GM10248 (cell line): ENCODE measurements around the gene TMPRSS12.
A peak's percentile ranks its signal among the peaks of the same experiment; 100 is the strongest.
"Not testable (repeated sequence)": the region's sequence is repeated elsewhere in the genome, so short reads cannot be mapped to it uniquely, and the experiment has no call there.

Experiments used
- CTCF ChIA-PET: fragments of 300-600 bp; sonication (Branson Sonifier 250); formaldehyde crosslinking; extraction: SDS; loops from one replicate; lab custom pipeline; 2021; ENCODE audit warnings: antibody characterized with exemption; lab: Yijun Ruan, JAX
- POLR2A ChIA-PET: fragments of 350-650 bp; sonication (Branson Sonifier 250); formaldehyde crosslinking; extraction: SDS; loops from one replicate; lab custom pipeline; 2020; ENCODE audit warnings: antibody characterized with exemption; lab: Yijun Ruan, JAX
- DNase-seq: peaks from one replicate; pipeline ENCODE4 v3.0.0; 2012; ENCODE audit errors: extremely low spot score
- CTCF ChIP-seq: IDR thresholded peaks from 2 replicates; pipeline ENCODE4 v1.5.1; 2012; ENCODE audit warnings: mild to moderate bottlenecking, low read depth; ENCODE audit errors: extremely low read depth, missing control alignments, control extremely low read depth

TMPRSS12 gene

DNA sequence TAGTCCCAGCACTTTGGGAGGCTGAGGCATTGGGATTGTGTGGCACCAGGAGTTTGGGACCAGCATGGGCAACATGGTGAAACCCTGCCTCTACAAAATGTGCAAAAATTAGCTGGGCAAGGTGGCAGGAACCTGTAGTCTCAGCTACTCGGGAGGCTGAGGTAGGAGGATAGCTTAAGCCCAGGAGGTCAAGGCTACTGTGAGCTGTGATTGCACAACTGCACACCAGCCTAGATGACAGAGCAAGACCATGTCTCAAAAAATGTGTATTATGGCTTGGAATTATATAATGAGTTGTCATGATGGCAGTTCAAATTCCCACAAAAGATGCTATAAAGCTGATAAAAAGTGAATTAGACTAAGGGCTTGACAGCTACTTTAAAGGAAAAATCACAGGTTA lies 20.6 kb upstream of the TMPRSS12 start:
- no peak for DNase-seq
- CTCF ChIA-PET: interaction anchor here (0.8 to 1.0 kb wide), 2 partner anchors 57 to 165 kb away, joined by 5 read pairs; no protein-coding TSS in a partner anchor
- POLR2A ChIA-PET: no interaction called here
- no peak for TF ChIP-seq CTCF

DNA sequence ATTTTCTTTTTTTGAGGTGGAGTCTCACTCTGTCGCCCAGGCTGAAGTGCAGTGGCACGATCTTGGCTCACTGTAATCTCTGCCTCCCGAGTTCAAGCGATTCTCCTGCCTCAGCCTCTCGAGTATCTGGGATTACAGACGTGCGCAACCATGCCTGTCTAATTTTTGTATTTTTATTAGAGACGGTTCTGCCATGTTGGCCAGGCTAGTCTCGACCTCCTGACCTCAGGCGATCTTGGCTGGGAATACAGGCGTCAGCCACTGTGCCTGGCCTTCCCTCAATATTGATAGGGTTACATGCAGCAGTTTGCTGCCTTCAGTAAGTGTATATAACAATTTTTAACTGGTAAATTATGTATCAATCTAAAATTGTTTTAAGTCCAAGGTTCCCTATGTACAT lies 19.0 kb upstream of the TMPRSS12 start:
- CTCF ChIA-PET: interaction anchor here (1.4 to 2.6 kb wide), 2 partner anchors 9 to 203 kb away, joined by 4 to 8 read pairs; partner anchors contain the start of gene SLC11A2
- DNase-seq, POLR2A ChIA-PET: not testable (repeated sequence)

GRCh38 chr12:50824914-50825313 lies 17.8 kb upstream of the TMPRSS12 start:
- TF ChIP-seq CTCF: no peak
- ChIA-PET CTCF (interaction anchor here (0.9 to 2.6 kb wide), 14 partner anchors 10 to 536 kb away, joined by 3 to 29 read pairs (median 4); partner anchors contain the start of gene SLC11A2), POLR2A (interaction anchor here (0.7 kb wide), 1 partner anchor 15 kb away, joined by 4 read pairs; no protein-coding TSS in a partner anchor)
- DNase-seq: no peak

- peak; percentile 49 for DNase-seq
- peak; percentile 32 for TF ChIP-seq CTCF
- POLR2A ChIA-PET: interaction anchor here (0.7 kb wide), 1 partner anchor 15 kb away, joined by 4 read pairs; no protein-coding TSS in a partner anchor
Observed at GRCh38 chr12:50825372-50825838, 17.3 kb upstream of the TMPRSS12 start.

DNA sequence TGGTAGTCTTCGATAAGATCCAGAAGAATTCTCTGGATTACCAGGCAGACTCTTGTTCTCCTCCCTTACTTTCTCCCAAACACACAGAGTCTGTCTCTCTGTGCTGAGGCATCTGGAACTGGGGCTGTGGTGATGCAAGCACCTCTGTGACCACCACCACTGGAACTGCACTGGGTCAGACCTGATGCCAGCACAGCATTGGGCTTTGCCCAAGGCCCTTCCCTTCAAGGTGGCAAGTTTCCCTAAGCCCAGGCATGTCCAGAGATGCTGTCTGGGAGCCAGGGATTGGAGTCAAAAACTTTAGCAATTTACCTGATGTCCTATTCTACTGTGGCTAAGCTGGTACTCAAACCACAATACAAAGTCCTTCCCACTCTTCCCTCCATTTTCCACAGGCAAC lies 14.6 kb upstream of the TMPRSS12 start:
- TF ChIP-seq CTCF: no peak
- no peak for DNase-seq
- ChIA-PET POLR2A (no interaction called here), CTCF (interaction anchor here (1.1 to 2.5 kb wide), 3 partner anchors 9 to 158 kb away, joined by 3 to 10 read pairs (median 3); no protein-coding TSS in a partner anchor)

More at GRCh38 chr12:50825372-50825838, 17.3 kb upstream of the TMPRSS12 start:
- CTCF ChIA-PET: interaction anchor here (0.7 to 2.6 kb wide), 17 partner anchors 11 to 536 kb away, joined by 3 to 29 read pairs (median 3); partner anchors contain the start of gene SLC11A2

- ChIA-PET POLR2A (no interaction called here), CTCF (interaction anchor here (0.7 to 2.5 kb wide), 3 partner anchors 8 to 512 kb away, joined by 3 to 10 read pairs (median 3); no protein-coding TSS in a partner anchor)
- no peak for DNase-seq
Observed at GRCh38 chr12:50828886-50829285, 13.8 kb upstream of the TMPRSS12 start.

DNA sequence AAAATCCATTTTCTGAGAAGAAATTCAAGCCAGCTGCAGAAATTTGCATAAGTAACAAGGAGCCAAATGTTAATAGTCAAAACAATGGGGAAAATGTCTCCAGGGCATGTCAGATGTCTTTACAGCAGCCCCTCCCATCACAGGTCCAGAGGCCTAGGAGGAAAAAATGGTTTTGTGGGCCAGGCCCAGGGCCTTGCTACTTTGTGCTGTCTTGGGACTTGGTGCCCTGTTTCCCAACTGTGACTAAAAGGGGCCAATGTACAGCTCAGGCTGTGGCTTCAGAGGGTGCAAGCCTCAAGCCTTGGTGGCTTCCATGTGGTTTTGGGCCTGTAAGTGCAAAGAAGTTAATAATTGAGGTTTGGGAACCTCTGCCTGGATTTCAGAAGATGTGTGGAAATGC lies 8.9 kb upstream of the TMPRSS12 start:
- CTCF ChIA-PET: not testable (repeated sequence)

More at GRCh38 chr12:50828886-50829285, 13.8 kb upstream of the TMPRSS12 start:
- TF ChIP-seq CTCF: no peak

More for the DNA sequence above, 8.9 kb upstream of the TMPRSS12 start:
- POLR2A ChIA-PET: interaction anchor here (0.6 kb wide), 1 partner anchor 249 kb away, joined by 3 read pairs; no protein-coding TSS in a partner anchor
- DNase-seq: not testable (repeated sequence)
